ENCODE results near the gene AGR3.

AGR3 gene

GRCh38 chr7:16838386-16838785, 43.4 kb downstream of the AGR3 start:
- no peak for DNase-seq (ENCODE audit: low read depth in 3 of 3, low spot score in 1 of 3)

GRCh38 chr7:16836481-16836880, 45.3 kb downstream of the AGR3 start:
- no peak for DNase-seq (ENCODE audit: low read depth in 3 of 3, low spot score in 1 of 3)

DNA sequence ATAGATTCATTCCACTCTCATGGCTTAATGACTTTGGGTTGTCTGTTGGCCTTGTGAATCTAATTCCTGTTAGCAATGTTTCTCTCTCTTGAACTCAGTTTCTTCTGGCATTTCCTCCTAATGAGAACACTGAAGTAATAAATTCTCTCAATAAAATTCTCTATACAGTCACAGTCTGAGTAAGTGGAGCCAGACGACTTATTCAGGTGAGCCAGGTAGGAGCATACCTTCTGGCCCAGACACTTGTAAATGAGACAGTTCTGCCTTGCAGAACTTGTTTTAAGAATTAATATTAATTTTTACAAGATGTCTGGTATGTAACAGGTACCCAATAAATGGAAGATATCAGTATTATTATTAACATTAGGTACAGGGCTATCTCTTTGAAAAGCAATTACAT, 48.4 kb downstream of the AGR3 start:
- no peak for DNase-seq (ENCODE audit: low read depth in 3 of 3, low spot score in 1 of 3)

- no peak for DNase-seq (ENCODE audit: low read depth in 3 of 3, low spot score in 1 of 3)
Measured at GRCh38 chr7:16826060-16826459, 55.7 kb downstream of the AGR3 start.

DNA sequence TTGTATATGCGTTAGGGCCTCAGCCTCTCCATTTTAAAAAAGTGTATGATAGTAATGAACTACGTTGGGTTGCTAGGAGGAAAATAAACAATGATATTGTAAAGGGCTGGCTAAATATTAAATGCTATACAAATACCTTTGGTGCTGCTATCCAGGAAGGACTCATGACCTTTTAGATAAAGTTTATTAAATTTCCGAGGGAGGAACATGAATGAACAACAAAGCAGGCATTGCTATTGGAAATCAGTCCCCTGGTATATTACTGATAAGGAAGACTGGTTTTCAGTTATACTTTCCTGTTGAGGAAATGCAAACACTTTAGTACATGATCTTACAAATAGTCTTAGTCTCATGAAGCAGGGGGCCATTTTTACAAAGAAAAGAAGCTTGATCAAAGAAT, 59.8 kb downstream of the AGR3 start:
- no peak for DNase-seq (ENCODE audit: low read depth in 3 of 3, low spot score in 1 of 3)

DNA sequence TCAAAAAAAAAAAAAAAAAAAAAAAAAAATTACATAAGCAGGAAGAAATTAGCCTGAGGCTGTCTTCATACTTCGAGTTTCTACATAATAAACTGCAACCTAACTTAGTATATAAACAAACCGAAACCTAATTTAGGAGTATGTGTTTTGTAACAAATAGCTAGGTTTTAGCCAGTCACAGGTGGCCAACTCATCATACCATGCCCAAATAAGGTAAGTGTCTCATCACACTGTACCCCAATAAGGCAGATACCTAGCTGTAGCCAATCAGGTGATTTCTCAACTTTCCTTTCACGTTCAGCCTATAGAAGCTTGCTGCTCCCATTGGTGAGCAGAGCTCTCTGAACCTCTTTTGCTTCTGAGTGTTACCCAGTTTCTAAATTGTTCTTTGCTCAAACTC, 63.1 kb downstream of the AGR3 start:
- DNase-seq (ENCODE audit: low read depth in 3 of 3, low spot score in 1 of 3), result no peak

- DNase-seq (ENCODE audit: low read depth in 3 of 3, low spot score in 1 of 3), result no peak
Measured at GRCh38 chr7:16817536-16817935, 64.2 kb downstream of the AGR3 start.

GRCh38 chr7:16816824-16817223, 65.0 kb downstream of the AGR3 start:
- no peak for DNase-seq (ENCODE audit: low read depth in 3 of 3, low spot score in 1 of 3)

GRCh38 chr7:16815001-16815400, 66.8 kb downstream of the AGR3 start:
- no peak for DNase-seq (ENCODE audit: low read depth in 3 of 3, low spot score in 1 of 3)

DNA sequence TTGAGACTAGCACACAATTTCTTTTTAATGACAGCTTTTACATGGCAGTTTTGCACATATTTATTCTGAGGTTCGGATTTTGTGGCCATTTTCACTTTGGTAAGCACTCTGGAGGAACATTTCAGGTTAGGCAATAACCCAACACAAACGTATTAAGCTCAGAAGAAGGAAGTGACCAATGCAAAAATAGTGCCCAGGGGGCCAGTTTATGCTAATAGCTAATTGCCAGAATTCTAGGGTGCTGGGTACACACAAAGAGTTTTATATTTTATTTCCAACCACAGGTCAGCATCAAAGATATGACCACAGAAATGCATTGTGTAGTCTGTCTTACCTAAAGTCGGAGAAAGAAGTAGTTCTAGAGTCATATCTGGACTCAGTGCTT, 68.6 kb downstream of the AGR3 start:
- DNase-seq (ENCODE audit: low read depth in 3 of 3, low spot score in 1 of 3), result no peak

DNA sequence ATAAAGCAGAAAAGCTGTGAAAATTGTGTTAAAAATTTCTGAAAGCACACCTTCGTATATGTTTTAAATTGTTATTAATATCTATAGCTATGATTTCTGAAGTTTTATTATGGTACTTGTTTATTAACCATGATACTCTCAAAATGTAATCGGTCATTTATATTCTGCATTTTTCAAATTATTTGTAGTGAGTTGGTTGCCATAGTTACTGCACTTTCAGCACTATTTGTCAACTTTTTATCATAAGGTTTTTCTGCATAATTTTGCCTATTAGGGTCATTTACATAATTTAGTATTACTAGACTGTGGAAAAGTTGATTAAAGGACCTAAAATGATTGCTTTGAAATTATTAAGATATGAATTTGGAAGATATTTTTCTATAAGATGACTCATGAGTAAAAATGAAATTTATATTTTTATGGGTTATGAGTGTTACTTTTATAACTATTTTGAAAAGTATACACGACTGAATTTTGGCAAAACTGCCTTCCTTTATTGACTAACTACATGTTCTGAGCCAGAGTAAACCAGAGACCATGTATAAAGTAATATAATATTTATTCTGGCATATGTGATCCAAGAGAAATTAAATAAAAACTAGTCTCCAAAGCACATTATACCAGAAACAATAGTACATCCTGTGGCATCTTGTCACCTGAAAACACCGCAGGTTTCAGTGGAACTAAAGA, 69.1 kb downstream of the AGR3 start:
- DNase-seq (ENCODE audit: low read depth in 3 of 3, low spot score in 1 of 3), result no peak

DNA sequence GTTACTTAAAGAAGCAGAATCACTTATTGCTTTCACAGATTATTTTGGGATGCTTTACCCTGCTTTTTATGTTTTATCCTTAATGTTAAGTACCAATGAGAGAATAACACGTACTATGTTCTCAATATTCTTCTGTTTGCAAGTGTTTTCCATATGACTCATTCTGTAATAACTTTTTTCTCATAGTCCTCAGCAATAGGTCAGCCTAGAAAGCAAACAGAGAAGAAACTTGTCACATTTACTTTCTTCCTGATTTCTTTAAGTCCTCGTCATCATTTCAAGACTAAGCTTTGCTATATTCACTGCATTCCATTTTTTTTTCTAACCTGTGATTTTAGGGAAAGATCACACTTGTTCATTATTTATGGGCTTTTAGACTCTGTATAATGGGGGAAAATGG, 70.2 kb downstream of the AGR3 start:
- DNase-seq (ENCODE audit: low read depth in 3 of 3, low spot score in 1 of 3), result no peak

DNA sequence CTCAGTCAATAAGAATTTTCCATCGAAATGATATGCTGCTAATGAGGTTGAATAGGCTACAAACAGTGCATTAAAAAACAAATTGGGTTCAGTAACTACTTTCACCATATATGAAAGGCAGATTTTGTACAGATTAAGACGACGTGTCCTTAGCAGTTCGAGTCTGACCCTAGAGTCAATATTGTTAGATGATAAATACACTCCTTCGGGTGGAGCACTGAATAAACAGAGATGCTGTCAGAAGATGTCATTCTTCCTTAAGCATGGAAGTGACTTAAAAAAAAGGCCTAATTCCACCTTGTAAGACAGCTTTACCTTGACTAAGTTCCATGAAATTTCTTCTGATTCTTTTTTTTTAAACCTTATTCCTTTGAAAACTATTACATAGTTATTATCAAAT, 71.2 kb downstream of the AGR3 start:
- no peak for DNase-seq (ENCODE audit: low read depth in 3 of 3, low spot score in 1 of 3)

GRCh38 chr7:16810112-16810511, 71.7 kb downstream of the AGR3 start:
- DNase-seq (ENCODE audit: low read depth in 3 of 3, low spot score in 1 of 3), result no peak

Data from stimulated activated CD4-positive, alpha-beta T cell treated with anti-CD3 and anti-CD28 coated beads, TNF-alpha, amount 100 ng/mL, for 1 hour (primary cell).